Breast epithelium (tissue), 4 donors: Measurements from ENCODE around the gene CLEC4F. TPM values are rescaled to one million over a fixed set of nuclear protein-coding genes. Genes with fewer than 3 reads are reported as not detected.

Source experiments
- DNase-seq, 2 donors: peaks; one replicate each; pipeline ENCODE4 v3.0.0-alpha.2; 2019; ENCODE audit warnings: low spot score in 2 of 2
- H3K27ac ChIP-seq, 2 donors: fragments of 200-600 bp; sonication (generic) in 1 of 2; one replicate each; pipeline ENCODE4 v1.5.1; 2016 to 2019; ENCODE audit warnings: mild to moderate bottlenecking in 1 of 2
- H3K27me3 ChIP-seq, 2 donors: fragments of 200-600 bp; sonication (generic) in 1 of 2; one replicate each; pipeline versions ENCODE4 v1.5.1 to v1.6.0; 2017 to 2019; ENCODE audit warnings: control low read depth in 1 of 2, mild to moderate bottlenecking in 1 of 2
- H3K36me3 ChIP-seq: fragments of 200-600 bp; one replicate; pipeline ENCODE4 v1.5.1; 2019
- H3K4me1 ChIP-seq, 2 donors: fragments of 200-600 bp; sonication (generic); one replicate each; pipeline ENCODE4 v1.5.1; 2016 to 2019; ENCODE audit warnings: control low read depth in 1 of 2
- H3K4me3 ChIP-seq, 3 donors: fragments of 200-600 bp; sonication (generic); 1 replicate in 2 of 3; 2 replicates in 1 of 3; pipeline ENCODE4 v1.5.1; 2016 to 2019; ENCODE audit warnings: mild to moderate bottlenecking in 3 of 3, moderate library complexity in 2 of 3
- H3K9me3 ChIP-seq, 2 donors: fragments of 200-600 bp; sonication (generic) in 1 of 2; one replicate each; pipeline ENCODE4 v1.5.1; 2016 to 2019; ENCODE audit warnings: control low read depth in 1 of 2
- CTCF ChIP-seq, 3 donors: fragments of 450-650 bp; IDR thresholded peaks; one replicate each; pipeline ENCODE4 v1.5.1; 2016 to 2017; ENCODE audit warnings: antibody characterized with exemption in 3 of 3, mild to moderate bottlenecking in 3 of 3, moderate library complexity in 3 of 3
- POLR2A ChIP-seq: fragments of 450-650 bp; IDR thresholded peaks from one replicate; pipeline ENCODE4 v1.6.1; 2016; ENCODE audit warnings: antibody characterized with exemption, mild to moderate bottlenecking, moderate library complexity
- POLR2AphosphoS5 ChIP-seq, 3 donors: sonication (generic); formaldehyde crosslinking; IDR thresholded peaks; one replicate each; pipeline ENCODE4 v1.6.1; 2017; ENCODE audit warnings: antibody characterized with exemption in 3 of 3
- intact Hi-C: fragments of 100-400 bp; cut with DNase I; formaldehyde crosslinking; loops from one replicate; pipeline ENCODE4 v1.15.1; 2023; ENCODE audit warnings: low total_unique reads
- total RNA-seq, 3 donors: library from RNA; depleted of rRNA; stranded (reverse); fragments of >200 nt; gene quantifications; one replicate each; pipeline ENCODE4 v1.1.0, GENCODE V29; 2016

CLEC4F gene
- total RNA-seq, 3 donors from 2014 or later = 0.88 TPM; not detected in 2

GRCh38 chr2:70817284-70817954 lies 3.0 kb downstream of the CLEC4F start:
- H3K27ac ChIP-seq = no peak overlapping the region
- intact Hi-C loops = no loop called here
- no peaks in the 10 kb centered on the region for H3K4me1 ChIP-seq
- H3K4me3 ChIP-seq = no peak overlapping the region
- no peak for TF ChIP-seq POLR2A
- TF ChIP-seq POLR2AphosphoS5 (IDR thresholded peaks at IDR 0.05) = no peak
- TF ChIP-seq CTCF (IDR thresholded peaks at IDR 0.05) = no peak
- no peaks in the 10 kb centered on the region for H3K27me3 ChIP-seq
- no peaks in the 10 kb centered on the region for H3K36me3 ChIP-seq
- no peak for DNase-seq
- no peaks in the 10 kb centered on the region for H3K9me3 ChIP-seq

- intact Hi-C loops = no loop called here
Measured at GRCh38 chr2:70816726-70817125, 3.7 kb downstream of the CLEC4F start.

GRCh38 chr2:70808983-70809958 lies 11.1 kb downstream of the CLEC4F start:
- Histone ChIP-seq H3K36me3 (no peaks in the 10 kb centered on the region), H3K4me1 (no peaks in the 10 kb centered on the region), H3K27ac (no peak overlapping the region), H3K4me3 (no peak overlapping the region), H3K27me3 (no peaks in the 10 kb centered on the region), H3K9me3 (no peaks in the 10 kb centered on the region)
- no peak for TF ChIP-seq POLR2A
- TF ChIP-seq POLR2AphosphoS5 (IDR thresholded peaks at IDR 0.05) = no peak
- no peak for TF ChIP-seq CTCF (IDR thresholded peaks at IDR 0.05)
- no peak for DNase-seq
- intact Hi-C loops = no loop called here

More at GRCh38 chr2:70816726-70817125, 3.7 kb downstream of the CLEC4F start:
- no peaks in the 10 kb centered on the region for H3K4me1 ChIP-seq
- H3K36me3 ChIP-seq = no peaks in the 10 kb centered on the region
- H3K9me3 ChIP-seq = no peaks in the 10 kb centered on the region
- TF ChIP-seq CTCF (IDR thresholded peaks at IDR 0.05) = no peak
- TF ChIP-seq POLR2AphosphoS5 (IDR thresholded peaks at IDR 0.05) = no peak
- no peak for TF ChIP-seq POLR2A
- no peak for DNase-seq
- H3K27ac ChIP-seq = no peak overlapping the region
- H3K27me3 ChIP-seq = no peaks in the 10 kb centered on the region
- no peak overlapping the region for H3K4me3 ChIP-seq

- no peak for DNase-seq
Measured at GRCh38 chr2:70807828-70808118, 12.6 kb downstream of the CLEC4F start.

More at GRCh38 chr2:70807828-70808118, 12.6 kb downstream of the CLEC4F start:
- Histone ChIP-seq H3K4me1 (no peaks in the 10 kb centered on the region), H3K27me3 (no peaks in the 10 kb centered on the region), H3K9me3 (no peaks in the 10 kb centered on the region), H3K27ac (no peak overlapping the region), H3K4me3 (no peak overlapping the region), H3K36me3 (no peaks in the 10 kb centered on the region)
- intact Hi-C loops = no loop called here
- TF ChIP-seq POLR2AphosphoS5 (IDR thresholded peaks at IDR 0.05) (no peak), POLR2A (no peak), CTCF (IDR thresholded peaks at IDR 0.05) (no peak)
